MCF 10A (cell line): ENCODE results near the gene INTS7. TPM values are rescaled to one million over a fixed set of nuclear protein-coding genes. Genes with fewer than 3 reads are reported as not detected.
A peak's percentile ranks its signal among the peaks of the same experiment; 100 is the strongest.

Source experiments
- BruUV-seq: library from RNA; stranded (reverse); fragments of 400-500 nt; replicated peaks from 2 replicates; lab custom pipeline; 2021; lab: Mats Ljungman, UMichigan
- CTCF ChIA-PET: fragments of 300-600 bp; sonication (Branson Sonifier 250); formaldehyde crosslinking; extraction: SDS; loops from one replicate; lab custom pipeline; 2021; ENCODE audit warnings: antibody characterized with exemption, inconsistent platforms; lab: Yijun Ruan, JAX
- POLR2A ChIA-PET: fragments of 300-600, 350-650 bp; sonication (Branson Sonifier 250); formaldehyde crosslinking; extraction: SDS; loops from one replicate; lab custom pipeline; 2020; ENCODE audit warnings: antibody characterized with exemption, inconsistent platforms; lab: Yijun Ruan, JAX
- DNase-seq: peaks from one replicate; pipeline ENCODE4 v3.0.0-alpha.2; 2018; ENCODE audit not compliant: unreplicated experiment
- H3K27ac Mint-ChIP-seq: one replicate; pipeline ENCODE4 v1.8.0; 2022; ENCODE audit warnings: mild to moderate bottlenecking, low read depth, mixed read lengths; ENCODE audit not compliant: unreplicated experiment
- H3K27me3 Mint-ChIP-seq: one replicate; pipeline ENCODE4 v1.8.0; 2022; ENCODE audit warnings: mixed read lengths; ENCODE audit not compliant: insufficient read depth, unreplicated experiment
- H3K36me3 Mint-ChIP-seq: one replicate; pipeline ENCODE4 v1.8.0; 2022; ENCODE audit warnings: mild to moderate bottlenecking, moderate library complexity, mixed read lengths; ENCODE audit not compliant: insufficient read depth, unreplicated experiment
- H3K4me1 Mint-ChIP-seq: one replicate; pipeline ENCODE4 v1.8.0; 2022; ENCODE audit warnings: mixed read lengths; ENCODE audit not compliant: insufficient read depth, unreplicated experiment
- H3K4me3 Mint-ChIP-seq: one replicate; pipeline ENCODE4 v1.8.0; 2022; ENCODE audit warnings: mild to moderate bottlenecking, moderate library complexity, mixed read lengths; ENCODE audit not compliant: unreplicated experiment
- H3K9me3 Mint-ChIP-seq: one replicate; pipeline ENCODE4 v1.8.0; 2022; ENCODE audit warnings: mixed read lengths; ENCODE audit not compliant: unreplicated experiment
- CTCF ChIP-seq: fragments of 200-600 bp; IDR thresholded peaks from one replicate; pipeline ENCODE4 v1.8.0; 2022; ENCODE audit warnings: antibody characterized with exemption, mild to moderate bottlenecking; ENCODE audit not compliant: unreplicated experiment
- intact Hi-C: fragments of 100-400 bp; cut with micrococcal nuclease; formaldehyde crosslinking; loops from 2 replicates; pipeline ENCODE4 v1.14.1; 2022
- total RNA-seq: library from RNA; stranded (reverse); gene quantifications from 2 replicates; pipeline ENCODE4 v1.2.3, GENCODE V29; 2022

INTS7 gene
- total RNA-seq, 1 experiment from 2014 or later = 62.3 TPM

- Mint-ChIP-seq H3K36me3 (peaks cover 16% of the 10 kb centered on the region), H3K27me3 (no peaks in the 10 kb centered on the region), H3K27ac (no peak overlapping the region), H3K4me1 (peaks cover 12% of the 10 kb centered on the region), H3K9me3 (peaks cover 14% of the 10 kb centered on the region), H3K4me3 (no peak overlapping the region)
- DNase-seq = no peak
- TF ChIP-seq CTCF = no peak
- no TSS peak for BruUV-seq
- POLR2A ChIA-PET = interaction anchor here (1.2 kb wide), 1 partner anchor 235 kb away, joined by 3 read pairs; no protein-coding TSS in a partner anchor
- CTCF ChIA-PET = interaction anchor here (0.6 to 3.9 kb wide), 6 partner anchors 9 to 402 kb away, joined by 3 to 30 read pairs (median 6); partner anchors contain the start of genes DTL and INTS7
- intact Hi-C loops = no loop called here
Observed at GRCh38 chr1:212053993-212054392, 18.6 kb upstream of the INTS7 start.

GRCh38 chr1:212045981-212046380 is 10.6 kb upstream of the INTS7 start:
- Mint-ChIP-seq H3K27me3 (no peaks in the 10 kb centered on the region), H3K4me3 (no peak overlapping the region), H3K36me3 (peaks cover 6% of the 10 kb centered on the region), H3K4me1 (peaks cover 23% of the 10 kb centered on the region), H3K27ac (no peak overlapping the region), H3K9me3 (no peaks in the 10 kb centered on the region)
- ChIA-PET CTCF (interaction anchor here (0.6 to 9.7 kb wide), 6 partner anchors 10 to 410 kb away, joined by 3 to 95 read pairs (median 12); partner anchors contain the start of genes DTL and INTS7), POLR2A (interaction anchor here (0.6 to 8.2 kb wide), 3 partner anchors 8 to 298 kb away, joined by 3 to 97 read pairs (median 4); partner anchors contain the start of genes DTL and INTS7)
- TF ChIP-seq CTCF = no peak
- intact Hi-C loops = no loop called here
- no TSS peak for BruUV-seq
- DNase-seq = no peak

GRCh38 chr1:212044851-212045250 is 9.5 kb upstream of the INTS7 start:
- CTCF ChIA-PET = interaction anchor here (0.6 to 9.7 kb wide), 6 partner anchors 9 to 411 kb away, joined by 4 to 95 read pairs (median 14); partner anchors contain the start of genes DTL and INTS7
- DNase-seq = no peak
- Mint-ChIP-seq H3K4me3 (no peak overlapping the region), H3K9me3 (no peaks in the 10 kb centered on the region), H3K4me1 (peaks cover 27% of the 10 kb centered on the region), H3K36me3 (peaks cover 6% of the 10 kb centered on the region), H3K27ac (no peak overlapping the region), H3K27me3 (no peaks in the 10 kb centered on the region)
- POLR2A ChIA-PET = interaction anchor here (0.7 to 8.2 kb wide), 5 partner anchors 7 to 719 kb away, joined by 3 to 97 read pairs (median 3); partner anchors contain the start of genes DTL, INTS7 and PPP2R5A
- intact Hi-C loops = no loop called here
- BruUV-seq = no TSS peak
- no peak for TF ChIP-seq CTCF

- Mint-ChIP-seq H3K4me1 (peaks cover 47% of the 10 kb centered on the region), H3K36me3 (no peaks in the 10 kb centered on the region), H3K27me3 (no peaks in the 10 kb centered on the region), H3K4me3 (no peak overlapping the region), H3K27ac (peak overlapping the region; percentile 16), H3K9me3 (no peaks in the 10 kb centered on the region)
- TF ChIP-seq CTCF = no peak
- ChIA-PET POLR2A (interaction anchor here (1.2 to 3.0 kb wide), 3 partner anchors 244 to 390 kb away, joined by 3 to 12 read pairs (median 4); partner anchors contain the start of genes NENF and PPP2R5A), CTCF (interaction anchor here (1.0 to 10.4 kb wide), 3 partner anchors 21 to 414 kb away, joined by 3 to 116 read pairs (median 59); no protein-coding TSS in a partner anchor)
- no peak for DNase-seq
- intact Hi-C loops = no loop called here
- BruUV-seq = no TSS peak
Observed at GRCh38 chr1:212042436-212042835, 7.1 kb upstream of the INTS7 start.
